Measurements from ENCODE around the gene SUGCT. TPM values are rescaled to one million over a fixed set of nuclear protein-coding genes. Genes with fewer than 3 reads are reported as not detected.

Gene SUGCT
- total RNA-seq, 1 experiment from 2014 or later: 5.4 TPM

- H3K27me3 ChIP-seq (ENCODE audit: insufficient read depth, low read length): no peaks in the 10 kb centered on the region
- no peak overlapping the region for H3K56ac ChIP-seq (ENCODE audit: insufficient read length, low read depth, low read length)
- H3K36me3 Mint-ChIP-seq (ENCODE audit: insufficient read depth in 1 of 3, low read depth in 3 of 3): no peaks in the 10 kb centered on the region
- H4K8ac ChIP-seq (replicated peaks; ENCODE audit: insufficient read length, low read depth, low read length): no peak overlapping the region
- H2AK5ac ChIP-seq (ENCODE audit: insufficient read length, low read length): no peak overlapping the region
- no peak overlapping the region for H3K23ac ChIP-seq (ENCODE audit: insufficient read length, low read depth, low read length)
- H3K27ac ChIP-seq (ENCODE audit: insufficient read length, low read depth, low read length): no peak overlapping the region
- H3K4me1 Mint-ChIP-seq: no peaks in the 10 kb centered on the region
- no peak overlapping the region for H3K27ac Mint-ChIP-seq
- no peak overlapping the region for H2AFZ ChIP-seq (ENCODE audit: low read length)
- H3T11ph ChIP-seq (ENCODE audit: low read length): no peak overlapping the region
- no peak overlapping the region for H2BK5ac ChIP-seq (ENCODE audit: insufficient read length, low read length)
- no peak overlapping the region for H3K4ac ChIP-seq (ENCODE audit: low read depth, low read length)
- no peak for TF ChIP-seq CTCF (conservative IDR thresholded peaks at IDR 0.05)
- no peaks in the 10 kb centered on the region for H3K9me3 Mint-ChIP-seq
- no peaks in the 10 kb centered on the region for H3K79me2 ChIP-seq (ENCODE audit: insufficient read depth, low read length)
- H4K5ac ChIP-seq (ENCODE audit: insufficient read length, low read depth, low read length): no peak overlapping the region
- no peaks in the 10 kb centered on the region for H3K79me1 ChIP-seq (ENCODE audit: insufficient read depth, low read depth, low read length, poor library complexity, severe bottlenecking)
- no CpG with 5 or more reads among the region's 1 CpG for WGBS (ENCODE audit: extremely low coverage, insufficient read length, low lambda C conversion rate)
- no peak overlapping the region for H2BK120ac ChIP-seq (ENCODE audit: low read depth, low read length, poor library complexity, severe bottlenecking)
- no peak for DNase-seq
- no peak overlapping the region for H2BK15ac ChIP-seq (ENCODE audit: low read depth, low read length)
- no peak overlapping the region for H3K18ac ChIP-seq (ENCODE audit: insufficient read length, low read depth, low read length)
- no peak overlapping the region for H4K91ac ChIP-seq (ENCODE audit: insufficient read length, low read depth, low read length)
- no peak overlapping the region for H2BK20ac ChIP-seq (ENCODE audit: low read depth, low read length, poor library complexity, severe bottlenecking)
- no peaks in the 10 kb centered on the region for H3K4me1 ChIP-seq (ENCODE audit: insufficient read depth, low read length)
- H3K4me3 Mint-ChIP-seq: no peak overlapping the region
- H3K27me3 Mint-ChIP-seq (ENCODE audit: low read depth): no peaks in the 10 kb centered on the region
- H3K9ac ChIP-seq (ENCODE audit: extremely low read depth, insufficient read length, low read length): no peak overlapping the region
- H3K23me2 ChIP-seq (ENCODE audit: insufficient read length, low read depth, low read length, poor library complexity, severe bottlenecking): no peaks in the 10 kb centered on the region
- H2BK12ac ChIP-seq (ENCODE audit: insufficient read length, low read depth, low read length): no peak overlapping the region
- no peaks in the 10 kb centered on the region for H4K20me1 ChIP-seq (ENCODE audit: control insufficient read depth, insufficient read depth, insufficient read length)
- H3K14ac ChIP-seq (ENCODE audit: insufficient read depth, low read length): no peak overlapping the region
- H3K9me3 ChIP-seq (ENCODE audit: control insufficient read depth, low read depth, low read length): no peaks in the 10 kb centered on the region
- no peak overlapping the region for H3K4me2 ChIP-seq (ENCODE audit: insufficient read depth, insufficient read length, low read length)
Observed at GRCh38 chr7:40499718-40500117, 364.9 kb downstream of the SUGCT start.
